Erythroblast (primary cell): ENCODE measurements around the gene GPC6.

Source experiments
- GATA1 ChIP-seq: IDR thresholded peaks from 2 replicates; pipeline ENCODE4 v1.6.1; 2011; ENCODE audit warnings: low read depth, mild to moderate bottlenecking, control low read depth, low read length, moderate library complexity
- POLR2A ChIP-seq: IDR thresholded peaks from 2 replicates; pipeline ENCODE4 v1.6.1; 2011; ENCODE audit warnings: mild to moderate bottlenecking, low read length

DNA sequence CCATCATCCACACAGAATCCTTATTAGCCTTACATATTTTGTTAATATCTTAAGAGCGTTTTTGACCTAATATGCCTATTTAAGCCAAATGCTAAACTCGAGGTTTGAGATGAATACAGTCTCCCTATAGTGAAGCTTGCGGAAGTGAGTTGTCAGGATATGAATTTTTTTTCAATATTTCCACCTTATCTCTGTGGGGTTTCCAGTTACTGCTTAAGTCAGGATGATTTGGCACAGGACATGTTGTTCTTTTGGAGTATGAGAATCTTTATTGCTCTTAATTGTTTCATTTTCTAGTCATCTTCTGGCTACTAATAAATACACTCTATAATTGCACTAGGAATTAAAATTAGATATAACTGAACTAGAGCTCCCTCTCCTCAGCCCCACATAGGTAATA lies 44.2 kb upstream of the GPC6 start:
- TF ChIP-seq POLR2A = no peak
- no peak for TF ChIP-seq GATA1
